ENCODE results near the gene KIF26A. TPM values are rescaled to one million over a fixed set of nuclear protein-coding genes. Genes with fewer than 3 reads are reported as not detected.

Gene KIF26A
- total and polyA plus RNA-seq, 2 donors from 2014 or later = 2.3 to 12.3 TPM

DNA sequence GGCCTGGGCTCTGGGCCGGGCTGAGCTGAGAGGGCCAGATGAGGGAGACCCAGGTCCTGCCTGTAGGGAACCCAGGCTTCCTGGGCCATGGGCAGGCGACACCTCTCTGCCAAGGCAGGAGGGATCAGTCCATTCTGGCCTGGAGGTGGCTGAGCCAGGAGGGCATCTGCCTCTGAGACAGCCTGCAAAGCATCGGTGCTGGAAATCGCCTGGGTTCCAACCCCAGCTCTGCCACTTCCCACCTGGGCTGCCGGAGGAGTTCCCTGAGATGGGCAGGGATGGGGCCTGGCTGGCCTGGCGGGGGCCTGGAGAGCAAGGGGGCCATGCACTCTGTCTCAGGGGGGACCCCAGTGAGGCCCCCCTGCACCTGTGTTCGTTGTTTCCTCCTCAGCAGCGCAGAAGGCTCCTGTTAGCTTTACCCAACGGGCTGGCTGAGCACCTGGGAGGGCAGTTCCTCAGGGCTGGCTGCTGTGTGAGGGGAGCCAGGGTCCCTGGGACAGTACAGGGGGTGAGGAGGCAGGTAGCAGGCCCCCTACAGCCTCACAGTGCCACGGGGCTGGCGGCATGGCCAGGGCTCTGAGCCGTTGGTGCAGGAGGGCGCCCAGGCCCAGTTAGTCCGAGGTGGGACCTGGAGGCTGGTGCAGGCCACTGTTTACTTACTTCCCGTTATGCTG, 50.5 kb downstream of the KIF26A start:
- H3K27me3 ChIP-seq (ENCODE audit: control insufficient read depth, insufficient read depth, low read length) = no peaks in the 10 kb centered on the region
- TF ChIP-seq, protein P1, sequence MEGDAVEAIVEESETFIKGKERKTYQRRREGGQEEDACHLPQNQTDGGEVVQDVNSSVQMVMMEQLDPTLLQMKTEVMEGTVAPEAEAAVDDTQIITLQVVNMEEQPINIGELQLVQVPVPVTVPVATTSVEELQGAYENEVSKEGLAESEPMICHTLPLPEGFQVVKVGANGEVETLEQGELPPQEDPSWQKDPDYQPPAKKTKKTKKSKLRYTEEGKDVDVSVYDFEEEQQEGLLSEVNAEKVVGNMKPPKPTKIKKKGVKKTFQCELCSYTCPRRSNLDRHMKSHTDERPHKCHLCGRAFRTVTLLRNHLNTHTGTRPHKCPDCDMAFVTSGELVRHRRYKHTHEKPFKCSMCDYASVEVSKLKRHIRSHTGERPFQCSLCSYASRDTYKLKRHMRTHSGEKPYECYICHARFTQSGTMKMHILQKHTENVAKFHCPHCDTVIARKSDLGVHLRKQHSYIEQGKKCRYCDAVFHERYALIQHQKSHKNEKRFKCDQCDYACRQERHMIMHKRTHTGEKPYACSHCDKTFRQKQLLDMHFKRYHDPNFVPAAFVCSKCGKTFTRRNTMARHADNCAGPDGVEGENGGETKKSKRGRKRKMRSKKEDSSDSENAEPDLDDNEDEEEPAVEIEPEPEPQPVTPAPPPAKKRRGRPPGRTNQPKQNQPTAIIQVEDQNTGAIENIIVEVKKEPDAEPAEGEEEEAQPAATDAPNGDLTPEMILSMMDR (IDR thresholded peaks at IDR 0.05; ENCODE audit: borderline replicate concordance, extremely low read depth, insufficient read depth) = no peak

DNA sequence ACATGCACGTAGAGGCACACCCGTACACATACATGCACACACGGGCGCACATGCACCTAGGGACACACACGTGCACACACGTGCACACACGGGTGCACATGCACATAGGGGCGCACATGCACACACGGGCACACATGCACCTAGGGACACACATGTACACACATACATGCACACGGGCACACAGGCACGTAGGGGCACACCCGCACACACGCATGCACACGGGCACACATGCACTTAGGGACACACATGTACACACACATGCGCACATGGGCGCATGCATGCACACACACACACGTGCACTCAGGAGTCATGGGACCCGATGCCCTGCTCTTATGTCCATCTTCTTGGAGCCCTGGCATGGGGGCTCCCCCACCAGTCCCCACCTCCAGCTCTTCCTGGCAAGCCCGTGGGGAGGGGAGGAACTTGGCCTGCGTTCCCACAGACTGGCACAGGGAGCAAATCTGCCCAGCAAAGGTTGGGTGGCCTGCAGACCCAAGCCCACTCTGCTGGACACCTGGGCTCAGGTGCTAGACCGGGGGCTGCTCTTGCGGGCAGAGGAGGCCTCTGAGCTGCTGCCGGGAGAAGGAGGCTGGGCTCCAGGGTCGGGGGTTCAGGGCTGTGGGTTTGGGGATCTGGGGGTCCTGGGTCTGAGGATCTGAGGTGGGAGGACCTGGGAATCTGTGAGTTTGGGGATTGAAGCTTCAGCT, 51.4 kb downstream of the KIF26A start:
- no peak overlapping the region for H3K27ac ChIP-seq (ENCODE audit: low read depth in 2 of 2, low read length in 2 of 2)
- DNase-seq = no peak
- H3K4me3 ChIP-seq (ENCODE audit: low read length in 3 of 3) = no peak overlapping the region
- H3K9ac ChIP-seq (ENCODE audit: low read length in 3 of 3) = no peak overlapping the region
- no peaks in the 10 kb centered on the region for H3K36me3 ChIP-seq (ENCODE audit: control insufficient read depth in 2 of 3, insufficient read depth in 3 of 3, low read length in 3 of 3)
- no peaks in the 10 kb centered on the region for H3K27me3 ChIP-seq (ENCODE audit: control insufficient read depth, insufficient read depth, low read length)
- TF ChIP-seq, protein P1 (IDR thresholded peaks at IDR 0.05; ENCODE audit: borderline replicate concordance, extremely low read depth, insufficient read depth) = no peak
- H3K4me1 ChIP-seq (ENCODE audit: control insufficient read depth in 2 of 3, insufficient read depth in 2 of 3, low read depth in 1 of 3, low read length in 3 of 3) = no peaks in the 10 kb centered on the region
- intact Hi-C loops (cut with DNase I) = no loop called here
- FAIRE-seq = no peak
- H3K9me3 ChIP-seq (ENCODE audit: control insufficient read depth in 2 of 3, insufficient read depth in 1 of 3, low read length in 3 of 3) = no peaks in the 10 kb centered on the region

More for the DNA sequence above, 50.5 kb downstream of the KIF26A start:
- Histone ChIP-seq H3K27ac (ENCODE audit: low read depth in 2 of 2, low read length in 2 of 2) (no peak overlapping the region), H3K9me3 (ENCODE audit: control insufficient read depth in 2 of 3, insufficient read depth in 1 of 3, low read length in 3 of 3) (no peaks in the 10 kb centered on the region), H3K9ac (ENCODE audit: low read length in 3 of 3) (no peak overlapping the region), H3K4me1 (ENCODE audit: control insufficient read depth in 2 of 3, insufficient read depth in 2 of 3, low read depth in 1 of 3, low read length in 3 of 3) (peaks cover 0 to 2% (median 0%) of the 10 kb centered on the region in 3 donors), H3K36me3 (ENCODE audit: control insufficient read depth in 2 of 3, insufficient read depth in 3 of 3, low read length in 3 of 3) (no peaks in the 10 kb centered on the region), H3K4me3 (ENCODE audit: low read length in 3 of 3) (no peak overlapping the region)
- FAIRE-seq (no peak), DNase-seq (no peak)
- intact Hi-C loops (cut with DNase I) = no loop called here

DNA sequence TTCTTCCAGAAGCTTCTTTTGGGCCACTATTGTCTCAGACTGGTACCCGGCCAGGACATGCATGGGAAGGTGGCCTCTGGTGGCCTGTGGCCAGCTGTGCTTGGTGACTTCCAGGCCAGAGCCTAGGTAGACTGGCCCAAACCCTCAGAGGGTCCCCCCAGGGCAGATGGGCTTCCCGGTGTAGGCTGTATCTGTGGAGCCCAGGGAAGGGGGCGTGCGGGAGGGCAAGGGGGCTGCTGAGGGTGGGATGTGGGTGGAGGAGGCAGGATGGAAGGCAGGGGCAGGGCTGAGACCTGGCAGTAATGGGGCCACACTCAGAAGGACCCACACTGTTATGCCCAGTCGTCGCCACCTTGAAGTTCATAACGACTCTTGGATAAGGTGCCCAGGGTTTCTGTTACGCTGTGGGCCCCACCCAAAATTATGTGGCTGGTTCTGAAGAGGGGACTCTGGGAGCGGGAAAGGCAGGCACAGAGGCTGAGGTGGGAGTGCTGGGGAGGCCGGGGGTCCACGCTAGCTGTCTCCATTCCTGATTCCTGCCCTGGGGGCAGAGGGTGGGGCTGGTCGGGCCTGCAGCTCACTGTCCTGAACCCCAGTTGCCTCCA, 52.1 kb downstream of the KIF26A start:
- no peaks in the 10 kb centered on the region for H3K4me1 ChIP-seq (ENCODE audit: control insufficient read depth in 2 of 3, insufficient read depth in 2 of 3, low read depth in 1 of 3, low read length in 3 of 3)
- TF ChIP-seq, protein P1 (IDR thresholded peaks at IDR 0.05; ENCODE audit: borderline replicate concordance, extremely low read depth, insufficient read depth) = no peak
- no peak for FAIRE-seq
- no peaks in the 10 kb centered on the region for H3K9me3 ChIP-seq (ENCODE audit: control insufficient read depth in 2 of 3, insufficient read depth in 1 of 3, low read length in 3 of 3)
- no peak for DNase-seq
- H3K9ac ChIP-seq (ENCODE audit: low read length in 3 of 3) = no peak overlapping the region
- no peak overlapping the region for H3K27ac ChIP-seq (ENCODE audit: low read depth in 2 of 2, low read length in 2 of 2)
- no peak overlapping the region for H3K4me3 ChIP-seq (ENCODE audit: low read length in 3 of 3)
- H3K36me3 ChIP-seq (ENCODE audit: control insufficient read depth in 2 of 3, insufficient read depth in 3 of 3, low read length in 3 of 3) = no peaks in the 10 kb centered on the region
- intact Hi-C loops (cut with DNase I) = no loop called here
- no peaks in the 10 kb centered on the region for H3K27me3 ChIP-seq (ENCODE audit: control insufficient read depth, insufficient read depth, low read length)
